Endometrial microvascular endothelial cells (primary cell): ENCODE data around the gene DHPS. TPM values are rescaled to one million over a fixed set of nuclear protein-coding genes. Genes with fewer than 3 reads are reported as not detected.
"Not testable (repeated sequence)": the region's sequence is repeated elsewhere in the genome, so short reads cannot be mapped to it uniquely, and the experiment has no call there.

Experiments used
- in situ Hi-C: cut with HindIII; loops from 2 replicates; pipeline ENCODE4 v1.10.0; 2017; ENCODE audit warnings: low sequenced_read_pairs, low pct_unique_long_range_greater_than_20kb; ENCODE audit errors: inconsistent ontology term
- total RNA-seq: library from RNA; depleted of rRNA; stranded (reverse); fragments of >200 nt; gene quantifications from one replicate; pipeline ENCODE4 v1.2.3, GENCODE V29; 2015; ENCODE audit errors: inconsistent ontology term

Gene DHPS
- total RNA-seq, 1 donor from 2014 or later: 86.4 TPM

GRCh38 chr19:12708641-12709040, 27.0 kb upstream of the DHPS start:
- in situ Hi-C loops: no loop called here

- in situ Hi-C loops: no loop called here
Measured at GRCh38 chr19:12706332-12706718, 24.6 kb upstream of the DHPS start.

- in situ Hi-C loops: no loop called here
Measured at GRCh38 chr19:12705654-12706331, 24.1 kb upstream of the DHPS start.

GRCh38 chr19:12705169-12705568, 23.5 kb upstream of the DHPS start:
- in situ Hi-C loops: no loop called here

- in situ Hi-C loops: no loop called here
Measured at GRCh38 chr19:12703046-12703445, 21.4 kb upstream of the DHPS start.

GRCh38 chr19:12701596-12702282, 20.1 kb upstream of the DHPS start:
- in situ Hi-C loops: no loop called here

GRCh38 chr19:12698138-12698537, 16.5 kb upstream of the DHPS start:
- in situ Hi-C loops: no loop called here

GRCh38 chr19:12697425-12697824, 15.7 kb upstream of the DHPS start:
- in situ Hi-C loops: not testable (repeated sequence)

GRCh38 chr19:12696366-12697335, 15.0 kb upstream of the DHPS start, which contains the start of gene FBXW9:
Gene FBXW9 (minus strand): TSS chr19:12696631. CDS start chr19:12696581, 50 bp downstream.
- in situ Hi-C loops: no loop called here

GRCh38 chr19:12695997-12696365, 14.3 kb upstream of the DHPS start:
- in situ Hi-C loops: no loop called here

GRCh38 chr19:12695514-12695913, 13.8 kb upstream of the DHPS start:
- in situ Hi-C loops: no loop called here

GRCh38 chr19:12695096-12695495, 13.4 kb upstream of the DHPS start:
- in situ Hi-C loops: no loop called here

- in situ Hi-C loops: no loop called here
Measured at GRCh38 chr19:12694641-12695040, 13.0 kb upstream of the DHPS start.

GRCh38 chr19:12692960-12693359, 11.3 kb upstream of the DHPS start:
- in situ Hi-C loops: no loop called here

- in situ Hi-C loops: no loop called here
Measured at GRCh38 chr19:12689581-12690216, 8.0 kb upstream of the DHPS start.

- in situ Hi-C loops: no loop called here
Measured at GRCh38 chr19:12689012-12689411, 7.3 kb upstream of the DHPS start.

GRCh38 chr19:12687496-12688196, 6.0 kb upstream of the DHPS start, which contains the start of gene GNG14:
Gene GNG14 (plus strand): TSS chr19:12687998. CDS start chr19:12688049, 51 bp downstream.
- in situ Hi-C loops: no loop called here

GRCh38 chr19:12685831-12686230, 4.2 kb upstream of the DHPS start:
- in situ Hi-C loops: no loop called here
